SK-N-MC (cell line): ENCODE measurements around the gene ANXA6.
A peak's percentile ranks its signal among the peaks of the same experiment; 100 is the strongest.

Experiments used
- DNase-seq: peaks from one replicate; pipeline ENCODE4 v3.0.0-alpha.2; 2011; ENCODE audit warnings: low read depth, low spot score
- H3K27ac ChIP-seq: fragments of 200-600 bp; sonication (generic); 2 replicates; pipeline ENCODE4 v1.5.1; 2016; ENCODE audit warnings: mixed run types
- H3K36me3 ChIP-seq: fragments of 200-600 bp; sonication (generic); 2 replicates; pipeline ENCODE4 v1.6.1; 2017; ENCODE audit warnings: antibody characterized with exemption, low read length, mixed read lengths; ENCODE audit not compliant: insufficient read depth
- H3K4me3 ChIP-seq: fragments of 200-600 bp; sonication (generic); 2 replicates; pipeline ENCODE4 v1.5.1; 2016
- H3K9ac ChIP-seq: fragments of 200-600 bp; sonication (generic); 2 replicates; pipeline ENCODE4 v1.8.0; 2017; ENCODE audit warnings: mixed run types, mixed read lengths; ENCODE audit not compliant: insufficient read length
- H3K9me3 ChIP-seq: fragments of 200-600 bp; sonication (generic); 2 replicates; pipeline ENCODE4 v1.6.1; 2017; ENCODE audit warnings: low read depth, mild to moderate bottlenecking, antibody characterized with exemption, low read length, moderate library complexity, mixed read lengths
- EZH2 ChIP-seq: fragments of 200-600 bp; sonication (generic); IDR thresholded peaks from one replicate; pipeline ENCODE4 v1.6.1; 2017; ENCODE audit warnings: antibody characterized with exemption
- FOXP2 ChIP-seq: optimal IDR thresholded peaks from 2 replicates; pipeline ENCODE3; 2011; ENCODE audit warnings: mild to moderate bottlenecking, moderate library complexity; ENCODE audit not compliant: insufficient read depth; ENCODE audit errors: extremely low read length, control extremely low read depth
- POLR2AphosphoS5 ChIP-seq: IDR thresholded peaks from 2 replicates; pipeline ENCODE4 v1.6.1; 2012; ENCODE audit warnings: mild to moderate bottlenecking, low read depth, low read length, borderline replicate concordance

ANXA6 gene

DNA sequence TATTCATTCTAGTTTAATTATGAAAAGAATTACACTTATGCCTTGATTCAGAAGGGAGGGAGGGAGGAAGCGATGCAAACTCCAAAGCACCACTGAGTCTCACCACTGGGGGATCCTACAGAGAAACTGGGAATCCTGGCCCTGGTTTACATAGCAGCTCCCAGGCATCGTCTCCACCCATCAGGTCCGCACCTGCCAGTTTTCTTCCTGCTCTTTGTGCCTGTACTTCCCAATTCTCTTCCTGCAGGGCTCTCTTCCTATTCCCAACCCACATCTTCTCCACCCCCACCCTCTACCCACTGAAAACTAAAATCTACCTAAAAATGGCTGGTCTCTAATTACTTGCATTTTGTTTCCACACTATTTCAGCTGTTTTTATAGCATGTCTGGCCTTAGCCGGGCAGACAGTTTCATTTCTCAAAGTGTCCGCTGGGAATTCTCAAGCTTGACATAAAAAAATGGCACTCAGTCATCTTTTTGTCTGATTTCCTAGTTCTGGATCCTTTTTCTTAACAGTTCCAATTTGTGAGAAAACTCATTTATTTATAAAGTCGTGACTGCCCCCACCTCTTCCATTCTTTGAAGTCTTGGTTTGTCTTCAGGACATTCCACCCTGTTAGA is 75.2 kb downstream of the ANXA6 start:
- H3K4me3 ChIP-seq: no peak overlapping the region
- no peaks in the 10 kb centered on the region for H3K9me3 ChIP-seq
- no peak overlapping the region for H3K9ac ChIP-seq
- TF ChIP-seq FOXP2: no peak
- no peak overlapping the region for H3K27ac ChIP-seq
- no peaks in the 10 kb centered on the region for H3K36me3 ChIP-seq
- DNase-seq: no peak

DNA sequence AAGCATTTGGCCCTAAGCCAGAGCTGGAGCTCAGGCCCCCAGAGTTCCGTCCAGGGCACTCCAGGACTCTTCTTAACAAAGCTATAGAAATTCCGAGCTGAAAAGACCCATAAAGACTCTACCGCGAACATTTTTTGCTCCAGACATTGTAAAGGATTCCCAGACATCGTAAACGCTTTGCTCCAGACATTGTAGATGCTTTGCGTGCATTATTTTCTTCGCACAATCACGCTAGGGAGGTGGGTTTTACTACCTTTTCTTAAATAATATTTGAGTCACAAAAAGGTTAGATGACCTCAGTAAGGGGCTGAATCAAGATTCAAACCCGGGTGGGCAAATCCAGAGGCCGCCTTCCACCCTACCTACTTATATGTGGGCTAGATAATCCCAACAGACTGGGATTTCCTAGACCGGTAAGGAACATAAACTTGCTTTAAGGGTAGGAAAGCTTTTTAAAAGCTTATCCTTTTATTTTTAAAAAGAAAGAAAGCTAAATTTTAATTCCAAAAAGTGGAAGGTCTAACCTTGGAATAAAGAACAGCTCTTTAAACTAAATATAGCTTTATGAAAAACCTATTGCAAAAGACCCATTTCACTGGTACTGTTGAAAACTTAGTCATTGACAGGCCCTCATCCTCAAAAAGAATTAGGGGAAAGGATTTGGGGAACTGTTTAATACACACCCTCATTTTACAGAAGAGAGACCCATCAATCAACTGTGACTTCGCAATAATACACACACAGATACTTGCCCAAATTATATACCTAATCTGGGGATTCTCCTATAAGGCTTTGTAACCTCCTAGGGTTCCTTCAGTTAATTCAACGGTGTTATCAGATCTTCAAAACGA is 75.9 kb downstream of the ANXA6 start:
- DNase-seq: no peak
- TF ChIP-seq FOXP2 (no peak), POLR2AphosphoS5 (no peak), EZH2 (no peak)

DNA sequence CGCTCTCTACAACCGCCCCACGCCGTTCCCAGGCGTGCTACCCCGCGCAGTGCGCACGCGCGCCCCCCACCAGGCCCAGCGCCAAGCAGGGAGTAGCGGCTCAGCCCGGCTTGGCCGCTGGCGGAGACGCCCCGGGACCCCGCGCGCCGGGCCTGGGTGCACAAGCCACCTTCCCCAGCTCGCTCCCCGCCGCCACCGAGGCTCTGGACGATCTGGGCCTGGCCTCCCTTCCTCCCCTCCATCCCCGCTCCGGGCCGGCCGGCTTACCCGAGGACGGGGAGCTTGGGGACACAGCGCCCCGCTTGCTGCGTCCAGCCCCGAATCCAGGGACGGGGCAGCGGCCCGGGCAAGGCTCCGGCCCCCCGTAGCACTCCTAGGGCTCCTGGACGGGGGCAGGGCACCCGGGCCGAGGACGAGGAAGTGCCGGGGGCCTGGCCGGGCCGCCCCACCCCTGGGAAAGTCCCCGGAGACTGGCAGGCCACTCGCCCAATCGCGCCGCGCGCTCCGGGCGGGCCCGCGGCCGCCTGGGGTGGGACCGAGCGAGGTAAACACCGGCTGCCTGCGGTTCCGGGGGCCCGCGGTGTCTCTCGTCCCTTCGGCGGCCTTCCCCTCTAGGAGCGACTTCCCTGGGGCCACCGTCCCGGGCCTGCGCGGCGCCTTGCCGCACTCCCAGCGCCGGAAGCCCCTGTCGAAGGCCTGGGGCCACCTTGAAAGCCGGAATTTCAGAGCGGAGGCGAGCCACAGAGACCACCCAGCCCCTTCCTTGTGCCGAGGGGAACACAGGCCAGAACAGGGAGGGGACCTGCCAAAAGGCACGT is 76.8 kb downstream of the ANXA6 start, which contains the start of gene TNIP1:
Gene TNIP1 (minus strand): TSS at position 422 of the 818 bp plus-strand sequence. CDS start 15,939 bp downstream, outside the sequence.
- Histone ChIP-seq H3K27ac (peak within 1 kb of the TSS; percentile 91), H3K36me3 (no peaks in the 10 kb centered on the region), H3K9me3 (no peaks in the 10 kb centered on the region), H3K9ac (peak within 1 kb of the TSS; percentile 93), H3K4me3 (peak within 1 kb of the TSS; percentile 98)
- TF ChIP-seq EZH2 (no peak), POLR2AphosphoS5 (peak; percentile 42), FOXP2 (peak; percentile 80)
- no peak for DNase-seq

More for the DNA sequence above, 75.9 kb downstream of the ANXA6 start:
- no peaks in the 10 kb centered on the region for H3K9me3 ChIP-seq
- peak overlapping the region; percentile 91 for H3K27ac ChIP-seq
- H3K36me3 ChIP-seq: no peaks in the 10 kb centered on the region
- H3K4me3 ChIP-seq: peak overlapping the region; percentile 98
- H3K9ac ChIP-seq: peak overlapping the region; percentile 93

DNA sequence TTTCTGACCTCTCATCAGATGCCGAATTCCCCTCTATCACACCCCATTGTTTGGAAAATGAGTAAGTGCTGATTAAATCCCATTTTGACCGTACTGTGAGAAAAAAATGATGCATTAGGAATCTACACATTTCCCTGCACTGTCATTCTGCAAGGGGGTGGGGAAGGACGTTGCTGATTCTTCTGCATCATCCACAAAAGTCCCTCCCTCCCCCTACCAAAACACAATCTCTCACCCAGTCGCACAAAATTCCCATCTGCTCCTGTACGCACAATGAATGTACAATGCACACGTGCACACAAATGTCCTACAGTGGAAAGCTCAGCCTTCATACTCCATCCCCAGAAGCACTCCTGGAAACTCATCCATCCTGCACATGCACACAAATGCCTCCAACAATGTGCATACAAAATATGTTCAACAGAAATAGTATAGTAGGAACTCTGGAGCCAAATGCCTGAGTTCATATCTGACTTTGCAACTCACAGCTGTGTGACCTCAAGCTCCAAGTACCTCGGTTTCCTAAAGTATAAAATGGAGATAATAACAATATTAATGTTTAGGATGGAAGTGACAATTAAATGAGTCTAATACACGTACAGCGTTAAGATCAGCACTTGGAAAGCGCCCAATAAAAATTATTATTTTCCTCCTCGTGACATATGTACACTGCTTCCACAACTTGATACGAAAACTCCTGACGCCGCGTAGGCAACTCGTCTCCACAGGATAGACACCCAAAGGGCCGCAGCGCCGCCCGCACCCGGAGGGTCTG is 77.6 kb downstream of the ANXA6 start:
- no peak for DNase-seq
- Histone ChIP-seq H3K9ac (peak overlapping the region; percentile 93), H3K36me3 (no peaks in the 10 kb centered on the region), H3K27ac (peak overlapping the region; percentile 75; the same call in 1 of the 2 replicates), H3K9me3 (no peaks in the 10 kb centered on the region), H3K4me3 (peak overlapping the region; percentile 98)
- TF ChIP-seq EZH2 (no peak), FOXP2 (no peak), POLR2AphosphoS5 (no peak; the same call in 1 of the 2 replicates)

DNA sequence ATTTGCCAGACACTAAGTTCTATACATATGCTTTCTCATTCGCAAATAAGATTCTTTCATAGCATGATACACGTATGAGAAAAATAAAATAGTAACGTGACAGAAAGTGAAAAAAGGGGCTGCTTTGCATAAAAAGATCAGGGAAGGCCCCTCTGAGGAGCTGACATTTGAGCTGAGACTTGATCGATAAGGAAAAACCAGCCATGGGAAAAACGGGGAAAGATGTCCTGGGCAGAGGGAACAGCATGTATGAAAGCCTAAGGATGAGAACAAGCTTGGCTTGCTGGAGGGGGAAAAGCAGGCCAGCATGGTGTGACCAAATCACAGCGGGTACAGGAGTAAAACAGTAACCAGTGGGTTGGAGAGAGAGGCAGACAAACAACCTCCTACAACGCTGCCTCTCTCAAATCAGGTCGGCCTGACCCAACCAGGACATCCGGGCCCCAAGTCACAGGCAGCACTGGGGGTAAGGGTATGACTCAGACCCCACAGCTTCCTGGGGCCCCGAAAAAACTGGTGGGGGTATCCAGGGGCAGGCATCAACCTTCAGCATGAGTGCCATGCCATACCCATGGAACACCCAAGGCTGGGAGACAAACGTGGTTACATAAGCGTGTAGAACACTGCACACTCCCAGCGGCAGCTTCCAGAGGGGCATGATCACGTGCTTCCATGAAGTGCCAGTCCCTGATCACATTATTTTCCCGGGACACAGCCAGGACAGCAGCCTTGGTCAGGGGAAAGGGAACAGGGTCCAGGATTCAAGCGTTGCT is 78.9 kb downstream of the ANXA6 start:
- Histone ChIP-seq H3K9me3 (no peaks in the 10 kb centered on the region), H3K9ac (no peak overlapping the region), H3K4me3 (no peak overlapping the region), H3K36me3 (no peaks in the 10 kb centered on the region), H3K27ac (no peak overlapping the region)
- no peak for DNase-seq
- no peak for TF ChIP-seq EZH2
- TF ChIP-seq POLR2AphosphoS5: no peak
- no peak for TF ChIP-seq FOXP2

DNA sequence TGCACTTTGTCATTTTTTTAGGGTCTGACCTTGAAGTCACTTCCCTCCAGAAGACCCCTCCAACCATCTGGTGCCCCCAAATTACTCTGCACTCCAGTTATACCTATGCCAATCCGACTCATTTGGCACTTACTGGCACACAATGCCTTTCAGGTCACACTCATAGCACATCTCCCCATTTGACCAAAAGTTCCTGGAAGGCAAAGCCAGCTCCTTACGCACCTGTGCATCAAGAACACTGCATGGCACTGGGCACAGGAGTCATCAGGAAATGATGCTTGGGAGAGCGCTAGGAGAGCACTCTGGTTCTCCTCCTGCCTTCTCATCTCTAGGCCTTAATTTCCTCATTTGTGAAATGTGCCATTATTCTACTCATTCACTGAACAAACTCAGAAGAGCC is 79.6 kb downstream of the ANXA6 start:
- H3K9ac ChIP-seq: no peak overlapping the region
- H3K9me3 ChIP-seq: no peaks in the 10 kb centered on the region
- no peaks in the 10 kb centered on the region for H3K36me3 ChIP-seq
- DNase-seq: no peak
- TF ChIP-seq EZH2: no peak
- no peak for TF ChIP-seq POLR2AphosphoS5
- no peak for TF ChIP-seq FOXP2
- H3K27ac ChIP-seq: no peak overlapping the region
- no peak overlapping the region for H3K4me3 ChIP-seq

DNA sequence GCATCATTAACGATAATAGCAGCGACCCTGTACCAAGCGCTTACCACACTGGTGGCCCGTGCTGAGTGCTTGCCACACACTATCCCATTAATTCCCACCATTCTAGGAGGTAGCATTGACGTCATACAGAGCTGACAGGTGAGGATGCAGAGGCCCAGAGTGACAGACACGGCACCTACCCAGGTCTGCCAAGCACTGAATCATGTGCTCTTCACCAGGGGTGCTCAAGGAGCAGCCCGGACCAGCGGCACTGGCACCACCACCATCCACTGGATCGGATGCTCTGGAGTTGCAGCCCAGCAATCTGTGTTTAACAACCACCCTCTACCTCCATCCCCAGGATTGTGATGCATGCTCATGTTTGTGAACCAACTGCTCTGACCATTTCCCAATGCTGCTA is 80.2 kb downstream of the ANXA6 start:
- Histone ChIP-seq H3K9me3 (no peaks in the 10 kb centered on the region), H3K4me3 (no peak overlapping the region), H3K36me3 (no peaks in the 10 kb centered on the region), H3K27ac (no peak overlapping the region), H3K9ac (no peak overlapping the region)
- DNase-seq: no peak
- TF ChIP-seq POLR2AphosphoS5 (no peak), FOXP2 (no peak), EZH2 (no peak)
